Thyroid gland (tissue), 4 donors: Measurements from ENCODE around the gene RELL2. TPM values are rescaled to one million over a fixed set of nuclear protein-coding genes. Genes with fewer than 3 reads are reported as not detected.

Experiments used
- DNase-seq, 2 donors: peaks; one replicate each; pipeline ENCODE4 v3.0.0-alpha.2; 2019
- H3K27ac ChIP-seq, 3 donors: fragments of 200-600 bp; sonication (generic); 1 replicate in 2 of 3; 2 replicates in 1 of 3; pipeline ENCODE4 v1.5.1; 2016 to 2019; ENCODE audit warnings: mild to moderate bottlenecking in 1 of 3, moderate library complexity in 1 of 3
- H3K27me3 ChIP-seq: fragments of 200-600 bp; sonication (generic); one replicate; pipeline ENCODE4 v1.5.1; 2019
- H3K36me3 ChIP-seq, 2 donors: fragments of 200-600 bp; sonication (generic); one replicate each; pipeline ENCODE4 v1.5.1; 2016 to 2019
- H3K4me1 ChIP-seq, 2 donors: fragments of 200-600 bp; sonication (generic); one replicate each; pipeline ENCODE4 v1.5.1; 2017 to 2019
- H3K4me3 ChIP-seq, 3 donors: fragments of 200-600 bp; sonication (generic); replicated peaks in 1 of 3; 1 replicate in 2 of 3; 2 replicates in 1 of 3; pipeline ENCODE4 v1.5.1; 2016; ENCODE audit warnings: mild to moderate bottlenecking in 1 of 3
- H3K9me3 ChIP-seq: fragments of 200-600 bp; sonication (generic); one replicate; pipeline ENCODE4 v1.5.1; 2017
- POLR2A ChIP-seq, 2 donors: fragments of 450-650 bp; IDR thresholded peaks; one replicate each; pipeline ENCODE4 v1.6.1; 2017; ENCODE audit warnings: antibody characterized with exemption in 2 of 2, mild to moderate bottlenecking in 2 of 2, moderate library complexity in 1 of 2
- WGBS, 2 donors: methylation state at CpG; one replicate each; pipeline ENCODE4 v1.1.5; 2017; 5-methylcytosine and 5-hydroxymethylcytosine counted together
- intact Hi-C: fragments of 100-400 bp; cut with DNase I; formaldehyde crosslinking; loops from one replicate; pipeline ENCODE4 v1.15.1; 2023
- total RNA-seq, 4 donors: library from RNA; depleted of rRNA; stranded (reverse); fragments of >200 nt; gene quantifications; one replicate each; pipeline ENCODE4 v1.2.3, GENCODE V29; 2016
- TF ChIP-seq, protein P1 (sequence below), 6 experiments: fragments of 200-600 bp in 3 of 6; fragments of 450-650 bp in 3 of 6; sonication (generic) in 3 of 6; IDR thresholded peaks; one replicate each; pipeline ENCODE4 v1.5.1; 2016 to 2019; ENCODE audit warnings: antibody characterized with exemption in 6 of 6, mild to moderate bottlenecking in 2 of 6, inconsistent platforms in 1 of 6, moderate library complexity in 1 of 6

Gene RELL2
- total RNA-seq, 4 donors from 2014 or later, result 2.4 to 5.7 (median 4.6) TPM

DNA sequence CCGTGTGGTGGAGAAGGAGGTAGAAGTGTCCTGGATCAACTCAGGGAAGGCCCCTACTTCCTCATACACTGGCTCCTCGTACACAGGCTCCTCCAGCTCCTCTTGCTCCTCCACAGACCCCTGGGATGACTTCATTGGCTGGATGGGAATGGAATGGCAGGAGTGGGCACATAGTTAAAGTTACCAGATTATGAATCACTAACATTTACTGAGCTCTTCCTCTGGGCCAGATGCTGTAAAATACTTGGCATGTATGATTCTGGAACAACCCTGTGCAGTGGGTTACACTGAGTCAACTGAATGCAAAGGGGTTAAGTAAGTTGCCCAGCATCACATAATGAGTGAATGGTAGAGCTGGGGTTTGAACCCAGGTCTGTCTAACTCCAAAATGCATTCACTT is 17.5 kb downstream of the RELL2 start:
- Histone ChIP-seq H3K27ac (no peak overlapping the region), H3K4me3 (no peak overlapping the region), H3K9me3 (no peaks in the 10 kb centered on the region), H3K36me3 (no peaks in the 10 kb centered on the region), H3K4me1 (peaks cover 5 to 11% of the 10 kb centered on the region in 2 donors), H3K27me3 (no peaks in the 10 kb centered on the region)
- no peak for TF ChIP-seq POLR2A (IDR thresholded peaks at IDR 0.05)
- TF ChIP-seq, protein P1, sequence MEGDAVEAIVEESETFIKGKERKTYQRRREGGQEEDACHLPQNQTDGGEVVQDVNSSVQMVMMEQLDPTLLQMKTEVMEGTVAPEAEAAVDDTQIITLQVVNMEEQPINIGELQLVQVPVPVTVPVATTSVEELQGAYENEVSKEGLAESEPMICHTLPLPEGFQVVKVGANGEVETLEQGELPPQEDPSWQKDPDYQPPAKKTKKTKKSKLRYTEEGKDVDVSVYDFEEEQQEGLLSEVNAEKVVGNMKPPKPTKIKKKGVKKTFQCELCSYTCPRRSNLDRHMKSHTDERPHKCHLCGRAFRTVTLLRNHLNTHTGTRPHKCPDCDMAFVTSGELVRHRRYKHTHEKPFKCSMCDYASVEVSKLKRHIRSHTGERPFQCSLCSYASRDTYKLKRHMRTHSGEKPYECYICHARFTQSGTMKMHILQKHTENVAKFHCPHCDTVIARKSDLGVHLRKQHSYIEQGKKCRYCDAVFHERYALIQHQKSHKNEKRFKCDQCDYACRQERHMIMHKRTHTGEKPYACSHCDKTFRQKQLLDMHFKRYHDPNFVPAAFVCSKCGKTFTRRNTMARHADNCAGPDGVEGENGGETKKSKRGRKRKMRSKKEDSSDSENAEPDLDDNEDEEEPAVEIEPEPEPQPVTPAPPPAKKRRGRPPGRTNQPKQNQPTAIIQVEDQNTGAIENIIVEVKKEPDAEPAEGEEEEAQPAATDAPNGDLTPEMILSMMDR (IDR thresholded peaks at IDR 0.05), result no peak
- WGBS, 2 donors, result 68 to 72% methylated on average over 2 of the region's 2 CpGs
- intact Hi-C loops, result no loop called here
- DNase-seq, result no peak

DNA sequence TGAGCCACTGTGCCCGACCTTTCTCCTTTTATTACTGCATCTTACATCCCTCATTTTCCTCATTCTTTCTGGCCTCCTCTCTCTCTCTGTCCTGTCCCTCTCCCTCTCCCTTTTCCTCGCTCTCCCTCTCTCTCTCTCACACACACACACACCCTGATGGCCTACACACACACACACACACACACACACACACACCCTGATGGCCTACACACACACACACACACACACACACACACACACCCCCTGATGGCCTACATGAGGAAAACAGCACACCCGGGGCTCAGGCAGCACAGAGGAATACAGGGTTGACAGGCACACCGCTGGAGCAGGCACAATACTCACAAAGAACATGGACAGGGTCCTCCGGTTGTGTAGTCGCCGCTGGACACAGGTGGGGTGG is 18.2 kb downstream of the RELL2 start:
- TF ChIP-seq, protein P1 (IDR thresholded peaks at IDR 0.05), result no peak
- TF ChIP-seq POLR2A (IDR thresholded peaks at IDR 0.05), result no peak
- H3K27ac ChIP-seq, result no peak overlapping the region
- WGBS, 2 donors, result 80 to 89% methylated on average over 7 of the region's 7 CpGs
- no peak overlapping the region for H3K4me3 ChIP-seq
- H3K9me3 ChIP-seq, result no peaks in the 10 kb centered on the region
- no peaks in the 10 kb centered on the region for H3K36me3 ChIP-seq
- intact Hi-C loops, result no loop called here
- H3K4me1 ChIP-seq, result peaks cover 5 to 11% of the 10 kb centered on the region in 2 donors
- no peaks in the 10 kb centered on the region for H3K27me3 ChIP-seq
- no peak for DNase-seq

DNA sequence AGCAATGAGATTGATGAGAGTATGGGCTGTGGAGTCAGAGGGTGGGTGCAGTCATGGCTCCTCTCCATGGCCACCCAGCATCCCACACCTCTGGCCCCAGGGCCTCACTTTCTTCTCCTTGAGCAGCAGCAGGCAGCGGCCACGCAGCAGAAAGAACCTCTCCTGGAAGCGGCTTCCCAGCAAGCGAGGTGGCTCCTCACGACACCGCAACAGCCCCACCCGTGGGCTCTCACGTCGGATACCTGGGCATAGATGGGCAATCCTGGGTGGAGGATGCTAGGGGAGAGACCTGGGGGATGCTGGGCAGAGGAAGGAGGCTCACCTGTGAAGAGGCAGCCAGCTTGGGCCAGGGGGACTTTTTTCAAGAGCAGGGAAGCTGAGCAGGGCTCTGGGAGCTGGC is 19.6 kb downstream of the RELL2 start:
- intact Hi-C loops, result no loop called here

DNA sequence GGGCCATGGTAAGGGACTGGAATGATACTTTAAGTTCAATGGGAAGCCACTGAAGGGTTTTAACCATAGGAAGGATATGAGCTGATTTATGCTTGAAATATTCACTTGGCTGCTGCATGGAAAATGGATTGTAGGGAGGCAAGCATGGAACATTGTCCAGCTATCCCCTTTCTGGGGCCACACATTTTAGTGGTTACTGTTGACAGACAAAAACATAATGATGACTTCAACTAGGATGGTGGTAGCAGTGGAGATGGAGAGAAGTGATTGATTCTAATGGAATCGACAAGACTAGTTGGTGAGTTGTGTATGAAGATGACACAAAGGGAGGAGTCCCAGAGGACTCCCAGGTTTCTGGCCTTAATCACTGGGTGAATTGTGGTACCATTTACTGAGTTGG is 20.6 kb downstream of the RELL2 start:
- no peak for TF ChIP-seq POLR2A (IDR thresholded peaks at IDR 0.05)
- no peak overlapping the region for H3K27ac ChIP-seq
- H3K27me3 ChIP-seq, result no peaks in the 10 kb centered on the region
- no peaks in the 10 kb centered on the region for H3K4me1 ChIP-seq
- no peaks in the 10 kb centered on the region for H3K36me3 ChIP-seq
- H3K9me3 ChIP-seq, result no peaks in the 10 kb centered on the region
- 97 to 100% methylated on average over 1 of the region's 1 CpG for WGBS, 2 donors
- H3K4me3 ChIP-seq, result no peak overlapping the region
- no peak for DNase-seq
- intact Hi-C loops, result no loop called here

More for the DNA sequence above, 19.6 kb downstream of the RELL2 start:
- Histone ChIP-seq H3K4me1 (peaks cover 0 to 3% of the 10 kb centered on the region in 2 donors), H3K36me3 (no peaks in the 10 kb centered on the region), H3K27me3 (no peaks in the 10 kb centered on the region), H3K9me3 (no peaks in the 10 kb centered on the region), H3K4me3 (no peak overlapping the region), H3K27ac (no peak overlapping the region)
- 86 to 93% methylated on average over 9 of the region's 9 CpGs for WGBS, 2 donors
- no peak for DNase-seq
- TF ChIP-seq, protein P1 (IDR thresholded peaks at IDR 0.05), result no peak
- no peak for TF ChIP-seq POLR2A (IDR thresholded peaks at IDR 0.05)

DNA sequence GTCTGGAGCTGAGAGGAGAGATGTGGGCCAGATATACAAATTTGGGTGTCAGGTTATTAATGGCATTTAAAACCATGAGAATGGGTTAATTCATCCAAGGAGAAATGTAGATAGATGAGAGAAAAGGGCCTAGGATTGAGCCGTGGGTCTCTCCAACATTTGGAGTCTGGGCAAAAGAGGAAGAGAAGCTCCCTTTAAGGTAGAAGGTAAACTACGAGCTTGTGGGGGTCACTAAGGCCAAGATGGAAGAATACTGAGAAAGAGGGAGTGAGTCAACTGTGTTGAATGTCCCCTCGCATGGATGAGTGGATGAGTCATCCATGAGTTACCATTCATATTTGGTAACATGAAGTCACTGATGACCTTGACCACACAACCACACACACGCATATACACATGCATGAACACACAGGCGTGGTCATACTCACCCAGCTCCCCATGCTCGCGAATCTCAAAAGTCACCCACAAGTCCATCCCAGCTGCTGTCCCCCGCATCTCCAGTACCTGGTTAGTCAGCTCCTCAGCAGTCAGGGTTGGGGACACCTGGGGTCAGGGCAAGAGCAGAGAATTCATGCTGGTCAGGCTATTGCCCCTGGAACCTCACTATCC is 21.2 kb downstream of the RELL2 start:
- Histone ChIP-seq H3K4me3 (no peak overlapping the region), H3K9me3 (no peaks in the 10 kb centered on the region), H3K36me3 (no peaks in the 10 kb centered on the region), H3K27me3 (no peaks in the 10 kb centered on the region), H3K4me1 (no peaks in the 10 kb centered on the region), H3K27ac (no peak overlapping the region)
- TF ChIP-seq, protein P1 (IDR thresholded peaks at IDR 0.05), result no peak
- no peak for TF ChIP-seq POLR2A (IDR thresholded peaks at IDR 0.05)
- 85 to 88% methylated on average over 8 of the region's 8 CpGs for WGBS, 2 donors
- no peak for DNase-seq
- intact Hi-C loops, result no loop called here
